ENCODE measurements around the gene OR7G3. TPM values are rescaled to one million over a fixed set of nuclear protein-coding genes. Genes with fewer than 3 reads are reported as not detected.

Gene OR7G3
- total and polyA plus RNA-seq, 2 experiments from 2014 or later: not detected

GRCh38 chr19:9149997-9150396 is 23.2 kb upstream of the OR7G3 start:
- Histone ChIP-seq H2AFZ (no peak overlapping the region), H3K4me2 (no peak overlapping the region), H3K27me3 (no peaks in the 10 kb centered on the region), H3K4me1 (ENCODE audit: insufficient read depth) (no peaks in the 10 kb centered on the region), H3K9me3 (ENCODE audit: low read depth) (peaks cover 31% of the 10 kb centered on the region), H3K79me2 (peaks cover 99% of the 10 kb centered on the region), H4K20me1 (ENCODE audit: insufficient read depth, poor library complexity, severe bottlenecking) (no peaks in the 10 kb centered on the region), H3K4me3 (no peak overlapping the region), H3K9me2 (replicated peaks; ENCODE audit: insufficient read depth) (no peaks in the 10 kb centered on the region), H3K36me3 (replicated peaks; ENCODE audit: insufficient read depth, low read depth) (no peaks in the 10 kb centered on the region), H3K27ac (no peak overlapping the region)
- no peak for DNase-seq (ENCODE audit: low spot score)
- WGBS (ENCODE audit: low lambda C conversion rate, missing lambda C conversion rate): 97% methylated on average over 4 of the region's 4 CpGs
- TF ChIP-seq EZH2 (IDR thresholded peaks at IDR 0.05; ENCODE audit: borderline replicate concordance): no peak
- no peak for TF ChIP-seq EZH2phosphoT487 (IDR thresholded peaks at IDR 0.05; ENCODE audit: low read depth, severe bottlenecking, unreplicated experiment)
- no peak for TF ChIP-seq CTCF (IDR thresholded peaks at IDR 0.05; ENCODE audit: poor library complexity)

DNA sequence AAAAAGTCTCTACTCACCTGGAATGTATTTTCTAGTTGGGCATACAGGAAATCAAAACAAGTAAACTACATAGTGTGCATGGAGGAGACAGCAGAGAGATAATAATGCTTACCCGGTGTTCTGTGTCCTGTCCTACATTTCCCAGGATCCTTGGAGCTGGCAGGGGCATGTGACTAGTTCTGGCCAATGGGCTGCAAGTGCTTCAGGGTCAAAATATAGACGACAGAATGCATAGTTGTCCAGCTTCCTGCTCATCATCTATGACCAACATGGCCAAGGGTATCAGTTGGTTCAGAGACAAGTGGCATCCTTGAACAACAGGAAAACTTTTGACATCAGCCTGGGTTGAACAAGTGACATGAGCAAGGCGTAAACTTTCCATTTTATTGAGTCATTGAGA is 21.9 kb upstream of the OR7G3 start:
- 96% methylated on average over 3 of the region's 3 CpGs for WGBS (ENCODE audit: low lambda C conversion rate, missing lambda C conversion rate)

GRCh38 chr19:9146882-9147281 is 20.1 kb upstream of the OR7G3 start:
- H3K27ac ChIP-seq: no peak overlapping the region
- TF ChIP-seq CTCF (IDR thresholded peaks at IDR 0.05; ENCODE audit: poor library complexity): no peak
- TF ChIP-seq EZH2 (IDR thresholded peaks at IDR 0.05; ENCODE audit: borderline replicate concordance): no peak
- TF ChIP-seq EZH2phosphoT487 (IDR thresholded peaks at IDR 0.05; ENCODE audit: low read depth, severe bottlenecking, unreplicated experiment): no peak
- H3K79me2 ChIP-seq: peaks cover 99% of the 10 kb centered on the region
- H3K27me3 ChIP-seq: no peaks in the 10 kb centered on the region
- no peak overlapping the region for H2AFZ ChIP-seq
- H4K20me1 ChIP-seq (ENCODE audit: insufficient read depth, poor library complexity, severe bottlenecking): peaks cover 4% of the 10 kb centered on the region
- no peaks in the 10 kb centered on the region for H3K4me1 ChIP-seq (ENCODE audit: insufficient read depth)
- no peaks in the 10 kb centered on the region for H3K36me3 ChIP-seq (replicated peaks; ENCODE audit: insufficient read depth, low read depth)
- H3K9me2 ChIP-seq (replicated peaks; ENCODE audit: insufficient read depth): no peaks in the 10 kb centered on the region
- peaks cover 20% of the 10 kb centered on the region for H3K9me3 ChIP-seq (ENCODE audit: low read depth)
- H3K4me2 ChIP-seq: no peak overlapping the region
- no peak overlapping the region for H3K4me3 ChIP-seq
- WGBS (ENCODE audit: low lambda C conversion rate, missing lambda C conversion rate): 100% methylated on average over 1 of the region's 1 CpG
- DNase-seq (ENCODE audit: low spot score): no peak

More for the DNA sequence above, 21.9 kb upstream of the OR7G3 start:
- H3K4me1 ChIP-seq (ENCODE audit: insufficient read depth): no peaks in the 10 kb centered on the region
- H3K4me2 ChIP-seq: no peak overlapping the region
- TF ChIP-seq EZH2 (IDR thresholded peaks at IDR 0.05; ENCODE audit: borderline replicate concordance) (no peak), CTCF (IDR thresholded peaks at IDR 0.05; ENCODE audit: poor library complexity) (no peak)
- no peak overlapping the region for H3K4me3 ChIP-seq
- no peak overlapping the region for H2AFZ ChIP-seq
- DNase-seq (ENCODE audit: low spot score): no peak
- no peaks in the 10 kb centered on the region for H3K36me3 ChIP-seq (replicated peaks; ENCODE audit: insufficient read depth, low read depth)
- H3K27ac ChIP-seq: no peak overlapping the region
- H4K20me1 ChIP-seq (ENCODE audit: insufficient read depth, poor library complexity, severe bottlenecking): no peaks in the 10 kb centered on the region
- H3K9me2 ChIP-seq (replicated peaks; ENCODE audit: insufficient read depth): no peaks in the 10 kb centered on the region
- H3K27me3 ChIP-seq: no peaks in the 10 kb centered on the region
- peaks cover 99% of the 10 kb centered on the region for H3K79me2 ChIP-seq
- H3K9me3 ChIP-seq (ENCODE audit: low read depth): peaks cover 33% of the 10 kb centered on the region

DNA sequence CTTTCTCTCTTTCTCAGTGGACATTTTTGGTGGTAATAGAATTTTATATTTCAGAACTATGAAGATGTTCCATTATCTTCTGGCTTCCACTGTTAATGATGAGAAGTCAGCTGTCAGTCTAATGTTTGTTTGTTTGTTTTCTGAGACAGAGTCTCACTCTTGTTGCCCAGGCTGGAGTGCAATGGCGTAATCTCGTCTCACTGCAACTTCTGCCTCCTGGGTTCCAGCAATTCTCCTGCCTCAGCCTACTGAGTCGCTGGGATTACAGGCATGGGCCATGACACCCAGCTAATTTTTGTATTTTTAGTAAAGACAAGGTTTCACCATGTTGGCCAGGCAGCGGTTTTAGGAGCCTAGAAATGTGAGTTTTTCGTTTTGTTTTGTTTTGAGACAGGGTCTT is 18.2 kb upstream of the OR7G3 start:
- Histone ChIP-seq H3K27me3 (no peaks in the 10 kb centered on the region), H4K20me1 (ENCODE audit: insufficient read depth, poor library complexity, severe bottlenecking) (peaks cover 4% of the 10 kb centered on the region), H3K36me3 (replicated peaks; ENCODE audit: insufficient read depth, low read depth) (no peaks in the 10 kb centered on the region), H3K27ac (no peak overlapping the region), H3K4me2 (no peak overlapping the region), H3K9me3 (ENCODE audit: low read depth) (peaks cover 20% of the 10 kb centered on the region), H3K79me2 (peaks cover 97% of the 10 kb centered on the region), H3K9me2 (replicated peaks; ENCODE audit: insufficient read depth) (no peaks in the 10 kb centered on the region), H3K4me1 (ENCODE audit: insufficient read depth) (no peaks in the 10 kb centered on the region), H3K4me3 (no peak overlapping the region), H2AFZ (no peak overlapping the region)
- TF ChIP-seq CTCF (IDR thresholded peaks at IDR 0.05; ENCODE audit: poor library complexity) (no peak), EZH2phosphoT487 (IDR thresholded peaks at IDR 0.05; ENCODE audit: low read depth, severe bottlenecking, unreplicated experiment) (no peak), EZH2 (IDR thresholded peaks at IDR 0.05; ENCODE audit: borderline replicate concordance) (no peak)
- no peak for DNase-seq (ENCODE audit: low spot score)
- 99% methylated on average over 5 of the region's 5 CpGs for WGBS (ENCODE audit: low lambda C conversion rate, missing lambda C conversion rate)
